K562 (cell line): ENCODE measurements around the gene VPS9D1. TPM values are rescaled to one million over a fixed set of nuclear protein-coding genes. Genes with fewer than 3 reads are reported as not detected.

ENCODE experiments used
- ERF ChIP-seq: fragments of 450-650 bp; formaldehyde crosslinking; IDR thresholded peaks from 2 replicates; pipeline ENCODE4 v1.4.0; 2020; ENCODE audit warnings: mild to moderate bottlenecking, mixed read lengths
- ETV1 ChIP-seq: fragments of 450-650 bp; conservative IDR thresholded peaks from 2 replicates; pipeline ENCODE4 v1.6.1; 2016; ENCODE audit warnings: missing genetic modification characterization, control low read depth, low read depth, missing compliant biosample characterization
- FOXO4 ChIP-seq: fragments of 450-650 bp; formaldehyde crosslinking; IDR thresholded peaks from 2 replicates; pipeline ENCODE4 v1.4.0; 2020; ENCODE audit warnings: mild to moderate bottlenecking, moderate library complexity
- NRF1 ChIP-seq, 2 experiments: fragments of 450-650 bp; IDR thresholded peaks in 1 of 2; conservative IDR thresholded peaks in 1 of 2; 2 replicates each; pipeline ENCODE4 v1.6.1; 2014; ENCODE audit warnings: mild to moderate bottlenecking in 2 of 2
- OTX1 ChIP-seq: fragments of 450-650 bp; formaldehyde crosslinking; IDR thresholded peaks from 2 replicates; pipeline ENCODE4 v1.4.0; 2022; ENCODE audit warnings: mild to moderate bottlenecking
- PHTF2 ChIP-seq: fragments of 250-450 bp; sonication (Bioruptor Pico); IDR thresholded peaks from 2 replicates; pipeline ENCODE4 v1.5.0; 2021; ENCODE audit warnings: mild to moderate bottlenecking
- RBM14 ChIP-seq: fragments of 200-400 bp; formaldehyde crosslinking; IDR thresholded peaks from 2 replicates; pipeline ENCODE4 v1.6.1; 2018; ENCODE audit warnings: low read depth, mild to moderate bottlenecking, low read length, moderate library complexity, borderline replicate concordance; ENCODE audit not compliant: insufficient read depth
- SP1 ChIP-seq: sonication (generic); formaldehyde crosslinking; IDR thresholded peaks from 2 replicates; pipeline ENCODE4 v1.8.1; 2022; ENCODE audit warnings: mild to moderate bottlenecking, missing genetic modification reagents
- TSC22D4 ChIP-seq: fragments of 450-650 bp; IDR thresholded peaks from 2 replicates; pipeline ENCODE4 v1.6.1; 2016; ENCODE audit warnings: missing genetic modification characterization, missing biosample characterization, control low read depth
- ZNF609 ChIP-seq: sonication (generic); formaldehyde crosslinking; IDR thresholded peaks from 2 replicates; pipeline ENCODE4 v1.8.1; 2023; ENCODE audit warnings: missing genetic modification reagents, mild to moderate bottlenecking, borderline replicate concordance
- polyA plus RNA-seq, 8 experiments: library from polyadenylated mRNA; depleted of rRNA in 4 of 8; stranded (reverse) in 5 of 8; unstranded in 3 of 8; fragments of >200 nt; fragmentation: Nextera tagmentation in 2 of 8; fragmentation: Illumina TruSeq in 1 of 8; extraction: Ambion mirVana in 2 of 8; extraction: Trizol in 1 of 8; gene quantifications; 2 replicates each; pipeline versions ENCODE4 v1.2.1 to v1.2.3, GENCODE V29; 2011 to 2014; ENCODE audit warnings: inconsistent platforms in 1 of 8, missing spikeins in 1 of 8
- total RNA-seq, 7 experiments: library from RNA; depleted of rRNA in 6 of 7; stranded (reverse); fragments of >200 nt in 6 of 7; fragmentation: Illumina TruSeq in 2 of 7; extraction: Trizol in 2 of 7; gene quantifications; 2 replicates each; pipeline versions ENCODE4 v1.2.1 to v1.2.3, GENCODE V29; 2011 to 2021; ENCODE audit warnings: low replicate concordance in 1 of 7
- TF ChIP-seq, protein P1 (sequence below): IDR thresholded peaks from 2 replicates; pipeline ENCODE4 v1.6.1; 2011; ENCODE audit warnings: borderline replicate concordance, low read depth, mild to moderate bottlenecking, moderate library complexity, low read length; ENCODE audit not compliant: insufficient read depth, poor library complexity, severe bottlenecking
- TF ChIP-seq, protein P2 (sequence below): sonication (generic); formaldehyde crosslinking; IDR thresholded peaks from 2 replicates; pipeline ENCODE4 v1.8.0; 2022; ENCODE audit warnings: missing genetic modification reagents, mild to moderate bottlenecking, borderline replicate concordance
- TF ChIP-seq, protein P3 (sequence below): sonication (generic); formaldehyde crosslinking; IDR thresholded peaks from 2 replicates; pipeline ENCODE4 v1.8.0; 2022; ENCODE audit warnings: mild to moderate bottlenecking, low read depth, missing genetic modification reagents
- TF ChIP-seq, protein P4 (sequence below): sonication (generic); IDR thresholded peaks from 2 replicates; pipeline ENCODE4 v1.6.1; 2016

Gene VPS9D1
- total and polyA plus RNA-seq, 9 of the 15 experiments (the other 6 are each of a cell fraction or from before 2014, with no cell fraction given) = 0.33 to 3.1 (median 1.1) TPM

GRCh38 chr16:89686520-89687091 is 34.1 kb downstream of the VPS9D1 start, which contains the start of gene CDK10 (continued):
- no peak for TF ChIP-seq PHTF2
- TF ChIP-seq NRF1 (conservative IDR thresholded peaks at IDR 0.05 in 1 of 2, IDR thresholded peaks at IDR 0.05 in 1 of 2) = peak; percentile 97
- TF ChIP-seq, protein P1, sequence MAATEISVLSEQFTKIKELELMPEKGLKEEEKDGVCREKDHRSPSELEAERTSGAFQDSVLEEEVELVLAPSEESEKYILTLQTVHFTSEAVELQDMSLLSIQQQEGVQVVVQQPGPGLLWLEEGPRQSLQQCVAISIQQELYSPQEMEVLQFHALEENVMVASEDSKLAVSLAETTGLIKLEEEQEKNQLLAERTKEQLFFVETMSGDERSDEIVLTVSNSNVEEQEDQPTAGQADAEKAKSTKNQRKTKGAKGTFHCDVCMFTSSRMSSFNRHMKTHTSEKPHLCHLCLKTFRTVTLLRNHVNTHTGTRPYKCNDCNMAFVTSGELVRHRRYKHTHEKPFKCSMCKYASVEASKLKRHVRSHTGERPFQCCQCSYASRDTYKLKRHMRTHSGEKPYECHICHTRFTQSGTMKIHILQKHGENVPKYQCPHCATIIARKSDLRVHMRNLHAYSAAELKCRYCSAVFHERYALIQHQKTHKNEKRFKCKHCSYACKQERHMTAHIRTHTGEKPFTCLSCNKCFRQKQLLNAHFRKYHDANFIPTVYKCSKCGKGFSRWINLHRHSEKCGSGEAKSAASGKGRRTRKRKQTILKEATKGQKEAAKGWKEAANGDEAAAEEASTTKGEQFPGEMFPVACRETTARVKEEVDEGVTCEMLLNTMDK = no peak
- TF ChIP-seq ZNF609 (CRISPR knock-in tag) = no peak
- TF ChIP-seq OTX1 (CRISPR knock-in tag) = no peak
- TF ChIP-seq, protein P2, sequence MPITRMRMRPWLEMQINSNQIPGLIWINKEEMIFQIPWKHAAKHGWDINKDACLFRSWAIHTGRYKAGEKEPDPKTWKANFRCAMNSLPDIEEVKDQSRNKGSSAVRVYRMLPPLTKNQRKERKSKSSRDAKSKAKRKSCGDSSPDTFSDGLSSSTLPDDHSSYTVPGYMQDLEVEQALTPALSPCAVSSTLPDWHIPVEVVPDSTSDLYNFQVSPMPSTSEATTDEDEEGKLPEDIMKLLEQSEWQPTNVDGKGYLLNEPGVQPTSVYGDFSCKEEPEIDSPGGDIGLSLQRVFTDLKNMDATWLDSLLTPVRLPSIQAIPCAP = no peak; the same call in 1 of the 2 replicates
- TF ChIP-seq RBM14 = no peak
- TF ChIP-seq, protein P3, sequence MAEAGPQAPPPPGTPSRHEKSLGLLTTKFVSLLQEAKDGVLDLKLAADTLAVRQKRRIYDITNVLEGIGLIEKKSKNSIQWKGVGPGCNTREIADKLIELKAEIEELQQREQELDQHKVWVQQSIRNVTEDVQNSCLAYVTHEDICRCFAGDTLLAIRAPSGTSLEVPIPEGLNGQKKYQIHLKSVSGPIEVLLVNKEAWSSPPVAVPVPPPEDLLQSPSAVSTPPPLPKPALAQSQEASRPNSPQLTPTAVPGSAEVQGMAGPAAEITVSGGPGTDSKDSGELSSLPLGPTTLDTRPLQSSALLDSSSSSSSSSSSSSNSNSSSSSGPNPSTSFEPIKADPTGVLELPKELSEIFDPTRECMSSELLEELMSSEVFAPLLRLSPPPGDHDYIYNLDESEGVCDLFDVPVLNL (CRISPR knock-in tag) = peak; percentile 38; the same call in 1 of the 2 replicates
- TF ChIP-seq FOXO4 (CRISPR knock-in tag) = no peak
- TF ChIP-seq, protein P4, sequence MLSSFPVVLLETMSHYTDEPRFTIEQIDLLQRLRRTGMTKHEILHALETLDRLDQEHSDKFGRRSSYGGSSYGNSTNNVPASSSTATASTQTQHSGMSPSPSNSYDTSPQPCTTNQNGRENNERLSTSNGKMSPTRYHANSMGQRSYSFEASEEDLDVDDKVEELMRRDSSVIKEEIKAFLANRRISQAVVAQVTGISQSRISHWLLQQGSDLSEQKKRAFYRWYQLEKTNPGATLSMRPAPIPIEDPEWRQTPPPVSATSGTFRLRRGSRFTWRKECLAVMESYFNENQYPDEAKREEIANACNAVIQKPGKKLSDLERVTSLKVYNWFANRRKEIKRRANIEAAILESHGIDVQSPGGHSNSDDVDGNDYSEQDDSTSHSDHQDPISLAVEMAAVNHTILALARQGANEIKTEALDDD = no peak
- TF ChIP-seq TSC22D4 = no peak
- peak; percentile 62 for TF ChIP-seq ETV1 (tag)
- TF ChIP-seq ERF = 0 out of 2 replicates have a peak, but pooled peaks have one; percentile 47
- TF ChIP-seq SP1 (CRISPR knock-in tag) = peak; percentile 77
